ENCODE measurements around the gene SREBF2.

- TF ChIP-seq MED13 (CRISPR knock-in tag; IDR thresholded peaks at IDR 0.05): no peak
- TF ChIP-seq ZNF740 (CRISPR knock-in tag; IDR thresholded peaks at IDR 0.05): no peak
- no peak for TF ChIP-seq HNF1A (IDR thresholded peaks at IDR 0.05; ENCODE audit: low read depth)
- TF ChIP-seq HNF1A (CRISPR knock-in tag; IDR thresholded peaks at IDR 0.05; ENCODE audit: borderline replicate concordance): no peak
- TF ChIP-seq BRD4 (CRISPR knock-in tag; IDR thresholded peaks at IDR 0.05): no peak
- TF ChIP-seq DZIP1 (CRISPR knock-in tag; IDR thresholded peaks at IDR 0.05): no peak
Measured at GRCh38 chr22:41917375-41917902, 84.5 kb downstream of the SREBF2 start.

Measured in HepG2 (cell line).